Kidney epithelial cell (primary cell): ENCODE results near the gene C1QTNF4. TPM values are rescaled to one million over a fixed set of nuclear protein-coding genes. Genes with fewer than 3 reads are reported as not detected.
"Not testable (repeated sequence)": the region's sequence is repeated elsewhere in the genome, so short reads cannot be mapped to it uniquely, and the experiment has no call there.

Source experiments
- DNase-seq: peaks from one replicate; pipeline ENCODE4 v3.0.0-alpha.2; 2010; ENCODE audit warnings: low read depth
- H3K27me3 ChIP-seq: 2 replicates; pipeline ENCODE4 v1.6.0; 2011; ENCODE audit warnings: low read length; ENCODE audit not compliant: control insufficient read depth, insufficient read depth
- H3K36me3 ChIP-seq: 2 replicates; pipeline ENCODE4 v1.5.1; 2011; ENCODE audit warnings: low read length; ENCODE audit not compliant: control insufficient read depth, insufficient read depth
- H3K4me3 ChIP-seq: 2 replicates; pipeline ENCODE4 v1.5.1; 2011; ENCODE audit warnings: low read depth, mild to moderate bottlenecking, control low read depth, low read length
- total RNA-seq: library from RNA; depleted of rRNA; stranded (reverse); fragments of >200 nt; gene quantifications from 2 replicates; pipeline ENCODE4 v1.2.3, GENCODE V29; 2015
- TF ChIP-seq, protein P1 (sequence below): IDR thresholded peaks from 2 replicates; pipeline ENCODE4 v1.5.1; 2011; ENCODE audit warnings: mild to moderate bottlenecking, moderate library complexity, low read length, control low read depth, inconsistent platforms; ENCODE audit not compliant: insufficient read depth, poor library complexity, severe bottlenecking

Gene C1QTNF4
- total RNA-seq, 1 donor from 2014 or later, result 7.1 TPM

DNA sequence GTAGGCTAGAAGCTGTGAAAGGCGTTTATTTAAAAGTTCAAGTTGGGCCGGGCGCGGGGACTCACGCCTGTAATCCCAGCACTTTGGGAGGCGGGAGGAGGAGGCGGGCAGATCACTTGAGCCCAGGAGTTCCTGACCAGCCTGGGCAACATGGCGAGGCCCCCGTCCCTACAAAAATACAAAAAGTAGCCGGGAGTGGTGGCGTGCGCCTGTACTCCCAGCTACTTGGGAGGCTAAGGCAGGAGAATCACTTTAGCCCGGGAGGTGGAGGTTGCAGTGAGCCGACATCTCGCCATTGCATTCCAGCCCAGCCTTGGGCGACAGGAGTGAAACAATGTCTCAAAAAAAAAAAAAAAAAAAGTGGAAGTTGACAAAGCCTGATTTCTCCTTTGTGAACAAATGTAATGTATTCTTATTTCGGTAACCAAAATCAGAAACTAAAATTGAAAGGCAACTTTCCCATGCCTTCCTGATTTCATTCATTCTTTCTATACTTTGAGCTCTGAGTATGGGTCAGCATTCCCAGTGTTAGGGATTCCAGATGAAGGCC is 28.0 kb downstream of the C1QTNF4 start:
- Histone ChIP-seq H3K4me3 (peak overlapping the region; percentile 75), H3K27me3 (no peaks in the 10 kb centered on the region), H3K36me3 (no peaks in the 10 kb centered on the region)
- TF ChIP-seq, protein P1, sequence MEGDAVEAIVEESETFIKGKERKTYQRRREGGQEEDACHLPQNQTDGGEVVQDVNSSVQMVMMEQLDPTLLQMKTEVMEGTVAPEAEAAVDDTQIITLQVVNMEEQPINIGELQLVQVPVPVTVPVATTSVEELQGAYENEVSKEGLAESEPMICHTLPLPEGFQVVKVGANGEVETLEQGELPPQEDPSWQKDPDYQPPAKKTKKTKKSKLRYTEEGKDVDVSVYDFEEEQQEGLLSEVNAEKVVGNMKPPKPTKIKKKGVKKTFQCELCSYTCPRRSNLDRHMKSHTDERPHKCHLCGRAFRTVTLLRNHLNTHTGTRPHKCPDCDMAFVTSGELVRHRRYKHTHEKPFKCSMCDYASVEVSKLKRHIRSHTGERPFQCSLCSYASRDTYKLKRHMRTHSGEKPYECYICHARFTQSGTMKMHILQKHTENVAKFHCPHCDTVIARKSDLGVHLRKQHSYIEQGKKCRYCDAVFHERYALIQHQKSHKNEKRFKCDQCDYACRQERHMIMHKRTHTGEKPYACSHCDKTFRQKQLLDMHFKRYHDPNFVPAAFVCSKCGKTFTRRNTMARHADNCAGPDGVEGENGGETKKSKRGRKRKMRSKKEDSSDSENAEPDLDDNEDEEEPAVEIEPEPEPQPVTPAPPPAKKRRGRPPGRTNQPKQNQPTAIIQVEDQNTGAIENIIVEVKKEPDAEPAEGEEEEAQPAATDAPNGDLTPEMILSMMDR, result no peak
- no peak for DNase-seq

DNA sequence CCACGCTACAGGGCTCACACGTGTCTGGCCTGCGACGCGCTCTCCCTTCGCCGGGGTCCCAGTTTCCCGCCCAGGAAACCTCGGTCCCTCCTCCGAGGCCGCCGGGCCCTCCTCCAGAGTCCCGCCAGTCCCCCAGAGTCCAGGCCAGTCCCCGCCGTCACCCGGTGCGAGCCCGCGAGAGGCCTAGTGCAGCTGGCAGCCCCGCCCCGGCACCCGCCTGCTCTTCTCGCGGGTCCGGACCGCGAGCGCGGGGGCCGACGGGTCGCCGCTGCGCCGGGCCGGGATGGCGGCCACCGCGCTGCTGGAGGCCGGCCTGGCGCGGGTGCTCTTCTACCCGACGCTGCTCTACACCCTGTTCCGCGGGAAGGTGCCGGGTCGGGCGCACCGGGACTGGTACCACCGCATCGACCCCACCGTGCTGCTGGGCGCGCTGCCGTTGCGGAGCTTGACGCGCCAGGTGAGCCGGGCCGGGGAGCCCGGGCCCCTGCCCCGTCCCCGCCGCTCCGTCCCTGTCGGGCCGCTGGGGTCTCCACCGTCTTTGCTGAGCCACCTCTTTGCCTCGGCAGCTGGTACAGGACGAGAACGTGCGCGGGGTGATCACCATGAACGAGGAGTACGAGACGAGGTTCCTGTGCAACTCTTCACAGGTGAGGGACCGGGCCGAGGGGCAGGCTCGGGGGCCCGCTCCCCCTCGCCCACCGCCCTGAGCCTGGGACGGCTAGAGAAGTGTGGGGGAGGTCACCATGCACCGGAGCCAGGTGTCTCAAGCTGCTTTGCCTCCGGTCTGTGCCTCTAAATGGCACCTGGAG is 28.7 kb downstream of the C1QTNF4 start, which contains the start of gene PTPMT1:
Gene PTPMT1 (plus strand): TSS at position 260 of the 809 bp plus-strand sequence. CDS start 24 bp downstream, at position 284.
- no peak for DNase-seq
- Histone ChIP-seq H3K27me3 (no peaks in the 10 kb centered on the region), H3K36me3 (no peaks in the 10 kb centered on the region), H3K4me3 (peak within 1 kb of the TSS; percentile 75)
- TF ChIP-seq, protein P1, result no peak

DNA sequence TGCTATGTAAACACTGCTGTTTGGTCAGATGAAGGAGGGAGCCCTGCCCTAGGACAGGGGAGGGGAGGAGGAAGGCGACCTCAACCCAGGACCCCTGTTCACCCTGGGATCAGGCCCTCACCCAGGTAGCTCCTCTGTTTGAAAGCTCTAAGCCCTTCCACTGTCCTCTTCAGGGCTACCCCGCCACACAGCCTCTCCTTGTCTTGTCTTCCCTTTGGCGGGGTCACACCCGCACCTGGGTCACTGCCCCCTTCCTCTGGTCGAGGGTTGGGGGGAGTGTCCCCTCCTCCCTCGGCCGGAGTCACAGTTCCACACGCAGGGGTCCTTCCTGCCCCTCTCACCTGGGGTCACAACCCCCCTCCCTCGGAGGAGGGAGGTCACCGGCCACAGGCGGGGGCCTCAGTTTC is 29.3 kb downstream of the C1QTNF4 start:
- Histone ChIP-seq H3K36me3 (no peaks in the 10 kb centered on the region), H3K4me3 (peak overlapping the region; percentile 75), H3K27me3 (no peaks in the 10 kb centered on the region)
- TF ChIP-seq, protein P1, result no peak
- DNase-seq, result no peak

DNA sequence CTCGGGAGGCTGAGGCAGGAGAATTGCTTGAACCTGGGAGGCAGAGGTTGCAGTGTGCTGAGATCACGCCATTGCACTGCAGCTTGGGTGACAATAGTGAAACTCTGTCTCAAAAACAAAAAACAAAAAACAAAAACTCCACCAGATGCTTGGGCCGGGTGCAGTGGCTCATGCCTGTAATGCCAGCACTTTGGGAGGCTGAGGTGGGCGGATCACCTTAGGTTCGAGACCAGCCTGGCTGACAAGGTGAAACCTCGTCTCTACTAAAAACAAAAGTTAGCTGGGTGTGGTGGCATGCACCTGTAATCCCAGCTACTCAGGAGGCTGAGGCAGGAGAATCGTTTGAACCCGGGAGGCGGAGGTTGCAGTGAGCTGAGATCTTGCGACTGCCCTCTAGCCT is 29.8 kb downstream of the C1QTNF4 start:
- not testable (repeated sequence) for H3K4me3 ChIP-seq, H3K27me3 ChIP-seq, H3K36me3 ChIP-seq, DNase-seq

DNA sequence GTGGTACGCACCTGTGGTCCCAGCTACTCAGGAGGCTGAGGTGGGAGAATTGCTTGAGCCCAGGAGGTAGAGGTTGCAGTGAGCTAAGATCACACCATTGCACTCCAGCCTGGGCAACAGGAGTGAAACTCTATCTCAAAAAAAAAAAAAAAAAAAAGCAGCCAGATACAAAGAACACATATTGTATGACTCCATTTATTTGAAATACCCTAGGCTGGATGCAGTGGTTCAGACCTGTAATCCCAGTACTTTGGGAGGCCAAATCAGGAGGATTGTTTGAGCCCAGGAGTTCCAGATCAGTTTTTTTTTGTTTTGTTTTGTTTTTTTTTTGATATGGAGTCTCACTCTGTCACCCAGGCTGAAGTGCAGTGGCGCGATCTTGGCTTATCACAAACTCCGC is 31.8 kb downstream of the C1QTNF4 start:
- not testable (repeated sequence) for DNase-seq, H3K36me3 ChIP-seq, H3K27me3 ChIP-seq, H3K4me3 ChIP-seq

DNA sequence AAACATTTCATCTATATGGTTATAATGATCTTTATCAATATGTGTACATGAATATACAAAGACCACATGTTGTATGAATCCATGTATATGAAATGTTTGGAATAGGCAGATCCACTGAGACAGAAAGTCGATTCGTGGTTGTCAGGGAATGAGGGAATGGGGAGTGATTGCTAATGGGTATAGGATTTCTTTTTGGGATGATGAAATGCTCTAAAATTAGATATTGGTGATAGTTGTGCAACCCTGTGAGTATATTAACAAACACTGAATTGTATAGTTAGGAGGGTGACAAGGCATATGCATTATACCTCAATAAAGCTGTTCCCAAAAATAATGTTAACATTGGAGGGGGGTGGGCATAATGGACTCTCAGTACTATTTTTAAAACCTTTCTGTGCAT is 33.8 kb downstream of the C1QTNF4 start:
- Histone ChIP-seq H3K27me3 (no peaks in the 10 kb centered on the region), H3K36me3 (no peaks in the 10 kb centered on the region), H3K4me3 (no peak overlapping the region)
- TF ChIP-seq, protein P1, result no peak
- DNase-seq, result no peak
